GM10266 (cell line): ENCODE data around the gene TOM1L2.
"Not testable (repeated sequence)": the region's sequence is repeated elsewhere in the genome, so short reads cannot be mapped to it uniquely, and the experiment has no call there.

Experiments
- DNase-seq: peaks from one replicate; pipeline ENCODE4 v3.0.0; 2012; ENCODE audit errors: extremely low spot score
- CTCF ChIP-seq: IDR thresholded peaks from 2 replicates; pipeline ENCODE4 v1.5.1; 2012; ENCODE audit warnings: mild to moderate bottlenecking, low read depth; ENCODE audit not compliant: control insufficient read depth, insufficient read depth; ENCODE audit errors: missing control alignments

Gene TOM1L2

GRCh38 chr17:18005496-18005895 is 33.3 kb upstream of the TOM1L2 start:
- TF ChIP-seq CTCF, result no peak
- no peak for DNase-seq

- TF ChIP-seq CTCF, result no peak
- no peak for DNase-seq
Measured at GRCh38 chr17:18004884-18005305, 32.7 kb upstream of the TOM1L2 start.

GRCh38 chr17:18004345-18004744 is 32.1 kb upstream of the TOM1L2 start:
- TF ChIP-seq CTCF, result no peak
- no peak for DNase-seq

- DNase-seq, result no peak
- no peak for TF ChIP-seq CTCF
Measured at GRCh38 chr17:18002171-18002570, 30.0 kb upstream of the TOM1L2 start.

GRCh38 chr17:18000030-18000408 is 27.8 kb upstream of the TOM1L2 start:
- DNase-seq, result no peak
- TF ChIP-seq CTCF, result no peak

- no peak for DNase-seq
- TF ChIP-seq CTCF, result no peak
Measured at GRCh38 chr17:17999364-18000029, 27.3 kb upstream of the TOM1L2 start.

- DNase-seq, result no peak
- TF ChIP-seq CTCF, result no peak
Measured at GRCh38 chr17:17998934-17999333, 26.7 kb upstream of the TOM1L2 start.

- DNase-seq, result not testable (repeated sequence)
Measured at GRCh38 chr17:17995887-17996286, 23.7 kb upstream of the TOM1L2 start.
